MM.1S (cell line): ENCODE measurements around the gene ISYNA1.

Experiments used
- DNase-seq: peaks from one replicate; pipeline ENCODE4 v3.0.0-alpha.2; 2015
- H2AFZ ChIP-seq: fragments of 300-600 bp; sonication (generic); 2 replicates; pipeline ENCODE4 v1.6.0; 2016; ENCODE audit warnings: antibody characterized with exemption, low read length
- H3F3A ChIP-seq: fragments of 300-600 bp; sonication (generic); 2 replicates; pipeline ENCODE4 v1.6.1; 2016; ENCODE audit warnings: mild to moderate bottlenecking, antibody characterized with exemption, low read length, moderate library complexity, mixed read lengths; ENCODE audit not compliant: insufficient read depth
- H3K27ac ChIP-seq: fragments of 300-600 bp; sonication (generic); 2 replicates; pipeline ENCODE4 v1.5.1; 2016; ENCODE audit warnings: mild to moderate bottlenecking, low read length
- H3K27me3 ChIP-seq: fragments of 300-600 bp; sonication (generic); replicated peaks from 2 replicates; pipeline ENCODE4 v1.6.0; 2016; ENCODE audit warnings: low read length; ENCODE audit not compliant: insufficient read depth
- H3K36me3 ChIP-seq: fragments of 300-600 bp; sonication (generic); replicated peaks from 2 replicates; pipeline ENCODE4 v1.6.1; 2016; ENCODE audit warnings: mild to moderate bottlenecking, low read length, mixed read lengths; ENCODE audit not compliant: insufficient read depth
- H3K4me1 ChIP-seq: fragments of 300-600 bp; sonication (generic); 2 replicates; pipeline ENCODE4 v1.6.1; 2016; ENCODE audit warnings: low read length, mixed read lengths
- H3K4me2 ChIP-seq: fragments of 300-600 bp; sonication (generic); 2 replicates; pipeline ENCODE4 v1.6.0; 2016; ENCODE audit warnings: low read depth, low read length
- H3K4me3 ChIP-seq: fragments of 300-600 bp; sonication (generic); 2 replicates; pipeline ENCODE4 v1.5.1; 2016; ENCODE audit warnings: low read length, mixed read lengths
- H3K79me2 ChIP-seq: fragments of 300-600 bp; sonication (generic); 2 replicates; pipeline ENCODE4 v1.6.1; 2016; ENCODE audit warnings: mixed run types, low read length, mixed read lengths
- H3K9ac ChIP-seq: fragments of 300-600 bp; sonication (generic); 2 replicates; pipeline ENCODE4 v1.6.1; 2016; ENCODE audit warnings: low read length, mixed read lengths
- H3K9me2 ChIP-seq: fragments of 300-600 bp; sonication (generic); replicated peaks from 2 replicates; pipeline ENCODE4 v1.6.1; 2016; ENCODE audit warnings: mild to moderate bottlenecking, low read length, mixed read lengths; ENCODE audit not compliant: insufficient read depth
- H3K9me3 ChIP-seq: fragments of 300-600 bp; sonication (generic); replicated peaks from 2 replicates; pipeline ENCODE4 v1.6.1; 2016; ENCODE audit warnings: mild to moderate bottlenecking, low read length, mixed read lengths; ENCODE audit not compliant: insufficient read depth
- H4K20me1 ChIP-seq: fragments of 300-600 bp; sonication (generic); 2 replicates; pipeline ENCODE4 v1.6.1; 2016; ENCODE audit warnings: mild to moderate bottlenecking, low read length, moderate library complexity, mixed read lengths; ENCODE audit not compliant: insufficient read depth
- CTCF ChIP-seq: fragments of 300-600 bp; sonication (generic); IDR thresholded peaks from 2 replicates; pipeline ENCODE4 v1.5.1; 2016; ENCODE audit warnings: antibody characterized with exemption, low read length, mixed read lengths
- EZH2 ChIP-seq: fragments of 300-600 bp; sonication (generic); optimal IDR thresholded peaks from 2 replicates; pipeline ENCODE3; 2017; ENCODE audit warnings: low read depth, mild to moderate bottlenecking, antibody characterized with exemption, low read length, mixed read lengths
- EZH2phosphoT487 ChIP-seq: fragments of 300-600 bp; sonication (generic); IDR thresholded peaks from 2 replicates; pipeline ENCODE4 v1.6.1; 2018; ENCODE audit warnings: antibody characterized with exemption, low read length

ISYNA1 gene

GRCh38 chr19:18401580-18402112, 36.3 kb downstream of the ISYNA1 start:
- no peak overlapping the region for H3K4me2 ChIP-seq
- DNase-seq = peak; percentile 50

GRCh38 chr19:18399008-18399407, 38.9 kb downstream of the ISYNA1 start:
- no peak overlapping the region for H3K4me2 ChIP-seq
- H3K27me3 ChIP-seq = peaks cover 29% of the 10 kb centered on the region
- H3K9ac ChIP-seq = no peak overlapping the region
- H4K20me1 ChIP-seq = no peaks in the 10 kb centered on the region
- TF ChIP-seq EZH2phosphoT487 (no peak), CTCF (no peak), EZH2 (no peak)
- H3K4me3 ChIP-seq = no peak overlapping the region
- H2AFZ ChIP-seq = no peak overlapping the region
- no peaks in the 10 kb centered on the region for H3K36me3 ChIP-seq
- H3K27ac ChIP-seq = no peak overlapping the region
- no peak for DNase-seq
- H3K79me2 ChIP-seq = no peaks in the 10 kb centered on the region
- no peaks in the 10 kb centered on the region for H3K4me1 ChIP-seq
- no peaks in the 10 kb centered on the region for H3K9me3 ChIP-seq
- H3K9me2 ChIP-seq = no peaks in the 10 kb centered on the region
- H3F3A ChIP-seq = no peaks in the 10 kb centered on the region

More at GRCh38 chr19:18401580-18402112, 36.3 kb downstream of the ISYNA1 start:
- H3K4me3 ChIP-seq = no peak overlapping the region
- no peaks in the 10 kb centered on the region for H3K4me1 ChIP-seq
- H3K27me3 ChIP-seq = peaks cover 19% of the 10 kb centered on the region
- no peaks in the 10 kb centered on the region for H3K36me3 ChIP-seq
- no peaks in the 10 kb centered on the region for H4K20me1 ChIP-seq
- H3K9ac ChIP-seq = no peak overlapping the region
- no peak overlapping the region for H3K27ac ChIP-seq
- H2AFZ ChIP-seq = no peak overlapping the region
- no peaks in the 10 kb centered on the region for H3K9me3 ChIP-seq
- H3F3A ChIP-seq = no peaks in the 10 kb centered on the region
- H3K79me2 ChIP-seq = no peaks in the 10 kb centered on the region
- peak; percentile 36 for TF ChIP-seq CTCF
- TF ChIP-seq EZH2 = no peak
- no peak for TF ChIP-seq EZH2phosphoT487
- no peaks in the 10 kb centered on the region for H3K9me2 ChIP-seq

GRCh38 chr19:18397242-18398202, 40.4 kb downstream of the ISYNA1 start, which contains the start of gene LRRC25:
Gene LRRC25, minus strand, starts transcription at chr19:18397622. Its CDS starts 659 bp downstream, at chr19:18396963.
- Histone ChIP-seq H3K9me3 (no peaks in the 10 kb centered on the region), H3K4me1 (no peaks in the 10 kb centered on the region), H3K4me3 (no peak within 1 kb of the TSS), H3F3A (no peaks in the 10 kb centered on the region), H3K27me3 (peaks cover 42% of the 10 kb centered on the region), H2AFZ (no peak within 1 kb of the TSS), H4K20me1 (no peaks in the 10 kb centered on the region), H3K79me2 (no peaks in the 10 kb centered on the region), H3K27ac (no peak within 1 kb of the TSS), H3K9me2 (no peaks in the 10 kb centered on the region), H3K36me3 (no peaks in the 10 kb centered on the region), H3K4me2 (peak within 1 kb of the TSS; percentile 18; the same call in 1 of the 2 replicates), H3K9ac (no peak within 1 kb of the TSS)
- DNase-seq = no peak
- TF ChIP-seq EZH2phosphoT487 = no peak
- no peak for TF ChIP-seq EZH2
- TF ChIP-seq CTCF = no peak
